Neural cell (in vitro differentiated cells): Measurements from ENCODE around the gene DMXL2. TPM values are rescaled to one million over a fixed set of nuclear protein-coding genes. Genes with fewer than 3 reads are reported as not detected.

Experiments used
- H2AFZ ChIP-seq: fragments of 200-600, 300-800 bp; sonication (generic), shearing (Covaris generic); 2 replicates; pipeline ENCODE4 v1.6.0; 2014; ENCODE audit warnings: low read depth, mild to moderate bottlenecking, antibody characterized with exemption, low read length, moderate library complexity
- H3F3A ChIP-seq: fragments of 200-600 bp; shearing (Covaris generic); 2 replicates; pipeline ENCODE4 v1.6.1; 2016; ENCODE audit warnings: mild to moderate bottlenecking, moderate library complexity, mixed read lengths, antibody characterized with exemption, low read length; ENCODE audit not compliant: insufficient read depth, poor library complexity, severe bottlenecking
- H3K27ac ChIP-seq: fragments of 200-600, 300-800 bp; sonication (generic), shearing (Covaris generic); 2 replicates; pipeline ENCODE4 v1.5.1; 2014; ENCODE audit warnings: mild to moderate bottlenecking, low read length, moderate library complexity
- H3K27me3 ChIP-seq: fragments of 300-800, 200-600 bp; sonication (generic), shearing (Covaris generic); 2 replicates; pipeline ENCODE4 v1.6.0; 2014; ENCODE audit warnings: mild to moderate bottlenecking, low read depth, low read length, moderate library complexity; ENCODE audit not compliant: insufficient read depth
- H3K36me3 ChIP-seq: fragments of 300-800, 200-600 bp; sonication (generic), shearing (Covaris generic); 2 replicates; pipeline ENCODE4 v1.5.1; 2014; ENCODE audit warnings: mild to moderate bottlenecking, antibody characterized with exemption, low read length, moderate library complexity; ENCODE audit not compliant: insufficient read depth
- H3K4me2 ChIP-seq: fragments of 300-800, 200-600 bp; sonication (generic), shearing (Covaris generic); 2 replicates; pipeline ENCODE4 v1.6.0; 2014; ENCODE audit warnings: mild to moderate bottlenecking, low read length
- H3K4me3 ChIP-seq: fragments of 300-800, 200-600 bp; sonication (generic), shearing (Covaris generic); 2 replicates; pipeline ENCODE4 v1.5.1; 2014; ENCODE audit warnings: mild to moderate bottlenecking, low read length, moderate library complexity
- H3K79me2 ChIP-seq: fragments of 200-600 bp; shearing (Covaris generic); replicated peaks from 2 replicates; pipeline ENCODE4 v1.6.0; 2014; ENCODE audit warnings: mild to moderate bottlenecking, low read length, moderate library complexity; ENCODE audit not compliant: insufficient read depth
- H3K9ac ChIP-seq: fragments of 300-800, 200-600 bp; sonication (generic), shearing (Covaris generic); 2 replicates; pipeline ENCODE4 v1.6.1; 2016; ENCODE audit warnings: mild to moderate bottlenecking, low read length, mixed read lengths
- H3K9me2 ChIP-seq: fragments of 200-600 bp; shearing (Covaris generic); 2 replicates; pipeline ENCODE4 v1.6.1; 2016; ENCODE audit warnings: mild to moderate bottlenecking, low read length, mixed read lengths; ENCODE audit not compliant: insufficient read depth
- H3K9me3 ChIP-seq: fragments of 200-600, 300-800 bp; sonication (generic), shearing (Covaris generic); 2 replicates; pipeline ENCODE4 v1.6.1; 2016; ENCODE audit warnings: mild to moderate bottlenecking, mixed run types, low read length, moderate library complexity, mixed read lengths
- H4K20me1 ChIP-seq: fragments of 200-600 bp; shearing (Covaris generic); 2 replicates; pipeline ENCODE4 v1.6.1; 2016; ENCODE audit warnings: mild to moderate bottlenecking, mixed run types; ENCODE audit not compliant: insufficient read depth
- EP300 ChIP-seq: fragments of 450-650 bp; conservative IDR thresholded peaks from 2 replicates; pipeline ENCODE4 v1.6.1; 2014; ENCODE audit warnings: antibody characterized with exemption, mild to moderate bottlenecking, moderate library complexity; ENCODE audit not compliant: poor library complexity, severe bottlenecking
- EZH2 ChIP-seq: fragments of 200-600, 300-800 bp; shearing (Covaris generic), sonication (generic); IDR thresholded peaks from 2 replicates; pipeline ENCODE4 v1.6.1; 2014; ENCODE audit warnings: antibody characterized with exemption, low read length, borderline replicate concordance, mild to moderate bottlenecking; ENCODE audit not compliant: insufficient read depth, poor library complexity, severe bottlenecking
- MXI1 ChIP-seq: fragments of 450-650 bp; conservative IDR thresholded peaks from 2 replicates; pipeline ENCODE4 v1.6.1; 2014; ENCODE audit warnings: antibody characterized with exemption, mild to moderate bottlenecking; ENCODE audit not compliant: poor library complexity, severe bottlenecking
- POLR2AphosphoS5 ChIP-seq: IDR thresholded peaks from 2 replicates; pipeline ENCODE4 v1.6.1; 2012
- TAF1 ChIP-seq: IDR thresholded peaks from 2 replicates; pipeline ENCODE4 v1.6.1; 2012; ENCODE audit warnings: low read depth
- polyA minus RNA-seq: library from RNA; depleted of rRNA, polyadenylated mRNA; stranded (reverse); fragments of >200 nt; gene quantifications from 2 replicates; pipeline ENCODE4 v1.2.3, GENCODE V29; 2014
- polyA plus RNA-seq: library from polyadenylated mRNA; depleted of rRNA; stranded (reverse); fragments of >200 nt; gene quantifications from 2 replicates; pipeline ENCODE4 v1.2.3, GENCODE V29; 2014
- TF ChIP-seq, protein P1 (sequence below): IDR thresholded peaks from 2 replicates; pipeline ENCODE4 v1.6.1; 2012; ENCODE audit warnings: borderline replicate concordance

Gene DMXL2, protein sequence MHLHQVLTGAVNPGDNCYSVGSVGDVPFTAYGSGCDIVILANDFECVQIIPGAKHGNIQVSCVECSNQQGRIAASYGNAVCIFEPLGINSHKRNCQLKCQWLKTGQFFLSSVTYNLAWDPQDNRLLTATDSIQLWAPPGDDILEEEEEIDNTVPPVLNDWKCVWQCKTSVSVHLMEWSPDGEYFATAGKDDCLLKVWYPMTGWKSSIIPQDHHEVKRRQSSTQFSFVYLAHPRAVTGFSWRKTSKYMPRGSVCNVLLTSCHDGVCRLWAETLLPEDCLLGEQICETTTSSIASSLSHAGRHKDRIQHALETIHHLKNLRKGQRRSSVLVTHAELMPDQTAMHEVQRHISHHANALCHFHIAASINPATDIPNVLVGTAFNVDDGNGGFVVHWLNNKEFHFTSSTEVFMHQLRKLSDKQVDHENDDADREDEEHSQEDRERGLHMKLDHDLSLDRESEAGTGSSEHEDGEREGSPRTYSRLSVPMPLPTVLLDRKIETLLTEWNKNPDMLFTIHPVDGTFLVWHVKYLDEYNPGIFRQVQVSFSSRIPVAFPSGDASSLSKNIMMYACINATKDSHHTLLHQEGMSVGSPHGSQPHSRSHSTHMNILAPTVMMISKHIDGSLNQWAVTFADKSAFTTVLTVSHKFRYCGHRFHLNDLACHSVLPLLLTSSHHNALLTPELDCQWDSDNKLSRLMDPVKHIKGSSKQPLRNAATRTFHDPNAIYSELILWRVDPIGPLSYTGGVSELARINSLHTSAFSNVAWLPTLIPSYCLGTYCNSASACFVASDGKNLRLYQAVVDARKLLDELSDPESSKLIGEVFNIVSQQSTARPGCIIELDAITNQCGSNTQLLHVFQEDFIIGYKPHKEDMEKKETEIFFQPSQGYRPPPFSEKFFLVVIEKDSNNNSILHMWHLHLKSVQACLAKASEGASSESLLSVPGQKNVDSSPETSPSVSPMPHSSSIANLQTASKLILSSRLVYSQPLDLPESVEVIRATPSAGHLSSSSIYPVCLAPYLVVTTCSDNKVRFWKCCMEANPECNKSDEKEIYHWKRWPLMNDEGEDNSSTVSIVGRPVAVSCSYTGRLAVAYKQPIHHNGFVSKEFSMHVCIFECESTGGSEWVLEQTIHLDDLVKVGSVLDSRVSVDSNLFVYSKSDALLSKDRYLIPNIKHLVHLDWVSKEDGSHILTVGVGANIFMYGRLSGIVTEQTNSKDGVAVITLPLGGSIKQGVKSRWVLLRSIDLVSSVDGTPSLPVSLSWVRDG (N-terminal part only)
- 147 and 176 TPM in 2 replicates for polyA plus RNA-seq
- 213 and 220 TPM in 2 replicates for polyA minus RNA-seq

DNA sequence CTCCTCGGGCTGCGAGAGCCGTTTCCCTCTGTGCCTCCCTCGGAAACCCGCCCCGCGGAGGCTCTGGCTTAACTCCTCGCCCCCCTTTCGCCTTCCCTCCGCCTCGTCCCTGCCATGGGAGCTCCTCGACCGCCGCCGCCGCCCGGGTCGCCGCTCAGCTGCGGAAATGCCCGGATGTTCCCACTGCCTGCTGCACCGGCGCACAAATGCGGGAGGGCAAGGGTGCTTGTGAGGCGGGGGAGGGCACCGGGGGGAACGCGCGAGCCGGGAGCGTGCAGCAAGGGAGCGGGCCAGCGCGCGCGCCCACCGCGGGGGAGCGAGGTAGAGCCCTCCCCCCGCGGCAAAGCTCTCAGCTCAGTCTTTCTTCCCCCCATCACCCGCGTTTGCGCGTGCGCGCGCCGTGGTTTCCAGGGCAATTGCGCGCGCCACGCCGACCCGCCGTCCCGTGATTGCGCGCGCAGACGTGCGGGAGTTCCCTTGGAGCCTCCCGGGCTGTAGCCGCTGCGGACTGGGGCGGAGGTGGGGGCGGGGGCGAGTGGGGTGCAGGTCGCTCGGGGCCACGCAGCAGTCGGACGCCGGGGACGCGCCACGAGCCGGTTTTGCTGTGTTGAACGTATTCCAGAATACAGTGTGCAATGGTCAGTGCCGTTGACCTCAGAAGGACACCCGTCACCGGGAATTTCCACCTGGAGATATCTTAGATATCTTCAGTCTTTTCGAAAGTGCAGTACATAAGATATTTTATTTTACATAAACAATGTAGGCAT, at the start of gene DMXL2:
Gene DMXL2, minus strand, starts transcription at position 168 of the 767 bp plus-strand sequence. CDS start 226 bp downstream, outside the sequence.
- Histone ChIP-seq H4K20me1 (no peaks in the 10 kb centered on the region), H3K9me2 (no peaks in the 10 kb centered on the region), H3K27me3 (no peaks in the 10 kb centered on the region), H2AFZ (peak within 1 kb of the TSS; percentile 72), H3K4me2 (peak within 1 kb of the TSS; percentile 91), H3F3A (no peaks in the 10 kb centered on the region), H3K36me3 (no peaks in the 10 kb centered on the region), H3K27ac (peak within 1 kb of the TSS; percentile 88), H3K79me2 (peaks cover 37% of the 10 kb centered on the region), H3K9me3 (no peaks in the 10 kb centered on the region), H3K4me3 (peak within 1 kb of the TSS; percentile 94), H3K9ac (peak within 1 kb of the TSS; percentile 94)
- TF ChIP-seq POLR2AphosphoS5 (peak; percentile 87), EZH2 (no peak), EP300 (peak; percentile 58), TAF1 (peak; percentile 64), MXI1 (peak; percentile 72)
- TF ChIP-seq, protein P1, sequence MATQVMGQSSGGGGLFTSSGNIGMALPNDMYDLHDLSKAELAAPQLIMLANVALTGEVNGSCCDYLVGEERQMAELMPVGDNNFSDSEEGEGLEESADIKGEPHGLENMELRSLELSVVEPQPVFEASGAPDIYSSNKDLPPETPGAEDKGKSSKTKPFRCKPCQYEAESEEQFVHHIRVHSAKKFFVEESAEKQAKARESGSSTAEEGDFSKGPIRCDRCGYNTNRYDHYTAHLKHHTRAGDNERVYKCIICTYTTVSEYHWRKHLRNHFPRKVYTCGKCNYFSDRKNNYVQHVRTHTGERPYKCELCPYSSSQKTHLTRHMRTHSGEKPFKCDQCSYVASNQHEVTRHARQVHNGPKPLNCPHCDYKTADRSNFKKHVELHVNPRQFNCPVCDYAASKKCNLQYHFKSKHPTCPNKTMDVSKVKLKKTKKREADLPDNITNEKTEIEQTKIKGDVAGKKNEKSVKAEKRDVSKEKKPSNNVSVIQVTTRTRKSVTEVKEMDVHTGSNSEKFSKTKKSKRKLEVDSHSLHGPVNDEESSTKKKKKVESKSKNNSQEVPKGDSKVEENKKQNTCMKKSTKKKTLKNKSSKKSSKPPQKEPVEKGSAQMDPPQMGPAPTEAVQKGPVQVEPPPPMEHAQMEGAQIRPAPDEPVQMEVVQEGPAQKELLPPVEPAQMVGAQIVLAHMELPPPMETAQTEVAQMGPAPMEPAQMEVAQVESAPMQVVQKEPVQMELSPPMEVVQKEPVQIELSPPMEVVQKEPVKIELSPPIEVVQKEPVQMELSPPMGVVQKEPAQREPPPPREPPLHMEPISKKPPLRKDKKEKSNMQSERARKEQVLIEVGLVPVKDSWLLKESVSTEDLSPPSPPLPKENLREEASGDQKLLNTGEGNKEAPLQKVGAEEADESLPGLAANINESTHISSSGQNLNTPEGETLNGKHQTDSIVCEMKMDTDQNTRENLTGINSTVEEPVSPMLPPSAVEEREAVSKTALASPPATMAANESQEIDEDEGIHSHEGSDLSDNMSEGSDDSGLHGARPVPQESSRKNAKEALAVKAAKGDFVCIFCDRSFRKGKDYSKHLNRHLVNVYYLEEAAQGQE = no peak

DNA sequence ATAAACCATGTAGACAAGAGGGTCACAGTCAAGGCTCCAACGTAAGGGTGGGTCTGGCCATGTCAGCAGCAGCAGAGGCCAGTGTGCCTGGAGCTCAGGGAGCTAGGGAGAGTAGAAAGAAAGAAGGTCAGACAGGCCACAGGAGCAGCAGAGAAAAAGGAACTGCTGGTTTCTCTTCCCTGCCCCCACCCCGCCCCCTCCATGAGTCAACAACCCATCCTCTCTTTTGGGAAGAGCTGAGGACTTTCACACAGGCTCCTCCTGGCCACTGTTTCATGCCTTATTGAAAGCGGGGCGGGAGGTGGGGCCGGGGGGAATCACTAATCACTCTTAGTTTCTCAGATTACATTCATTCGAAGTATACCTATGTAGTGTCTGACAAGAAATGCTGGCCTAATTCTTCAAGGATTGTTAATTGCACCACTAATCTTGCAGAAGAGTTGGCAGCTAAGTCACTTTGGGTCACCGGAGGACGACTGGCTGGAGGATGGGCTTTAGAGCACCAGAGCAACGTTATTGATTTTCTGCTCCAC, 49.6 kb upstream of the DMXL2 start:
- H2AFZ ChIP-seq = no peak overlapping the region
- H3K9ac ChIP-seq = no peak overlapping the region
- no peak overlapping the region for H3K4me2 ChIP-seq
- H3K27me3 ChIP-seq = no peaks in the 10 kb centered on the region
- H3K27ac ChIP-seq = no peak overlapping the region
- no peaks in the 10 kb centered on the region for H3K36me3 ChIP-seq
- no peaks in the 10 kb centered on the region for H3F3A ChIP-seq
- no peaks in the 10 kb centered on the region for H4K20me1 ChIP-seq
- H3K4me3 ChIP-seq = no peak overlapping the region
- no peaks in the 10 kb centered on the region for H3K9me2 ChIP-seq
- no peaks in the 10 kb centered on the region for H3K79me2 ChIP-seq
- no peak for TF ChIP-seq EP300
- H3K9me3 ChIP-seq = no peaks in the 10 kb centered on the region
